ENCODE data around the gene PCDHGA6. TPM values are rescaled to one million over a fixed set of nuclear protein-coding genes. Genes with fewer than 3 reads are reported as not detected.
A peak's percentile ranks its signal among the peaks of the same experiment; 100 is the strongest.

The PCDHGA6 gene
- total and polyA plus RNA-seq, 7 donors = 0.03 to 2.5 (median 1.3) TPM

- peaks cover 14% of the 10 kb centered on the region for H3K9me3 ChIP-seq
- peak in 1 of 2 donors; percentile 44 for DNase-seq
- ATAC-seq = peak in 3 of 4 donors; percentile 23 to 68 (median 55)
- peak; percentile 43 for TF ChIP-seq CTCF (IDR thresholded peaks at IDR 0.05)
- peak within 1 kb of the TSS; percentile 59 for H3K4me3 ChIP-seq
- WGBS, 3 donors = 19% methylated on average over 29 of the region's 29 CpGs
- peaks cover 0 to 57% (median 9%) of the 10 kb centered on the region in 3 donors for H3K27me3 ChIP-seq (ENCODE audit: insufficient read depth in 3 of 3, low read length in 2 of 3)
- no peaks in the 10 kb centered on the region for H3K36me3 ChIP-seq (ENCODE audit: insufficient read depth in 1 of 2, low read depth in 1 of 2)
- intact Hi-C loops (cut with DNase I) = no loop called here
- H3K27ac ChIP-seq = no peak within 1 kb of the TSS
- no peaks in the 10 kb centered on the region for H3K4me1 ChIP-seq
Observed at GRCh38 chr5:141354900-141355469, 18.7 kb upstream of the PCDHGA6 start, which contains the start of gene PCDHGA4. Gene PCDHGA4 (plus strand): TSS chr5:141355021. CDS start chr5:141355108, 87 bp downstream.

DNA sequence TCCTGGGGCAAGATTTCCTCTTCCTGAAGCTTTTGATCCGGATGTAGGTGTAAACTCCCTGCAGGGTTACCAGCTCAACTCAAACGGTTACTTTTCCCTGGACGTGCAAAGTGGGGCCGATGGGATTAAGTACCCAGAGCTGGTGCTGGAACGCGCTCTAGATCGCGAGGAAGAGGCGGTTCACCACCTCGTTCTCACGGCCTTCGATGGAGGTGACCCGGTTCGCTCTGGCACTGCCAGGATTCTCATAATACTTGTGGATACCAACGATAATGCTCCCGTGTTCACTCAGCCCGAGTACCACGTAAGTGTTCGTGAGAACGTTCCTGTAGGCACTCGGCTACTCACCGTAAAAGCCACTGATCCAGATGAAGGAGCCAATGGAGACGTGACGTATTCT, 18.1 kb upstream of the PCDHGA6 start:
- TF ChIP-seq CTCF (IDR thresholded peaks at IDR 0.05) = no peak
- H3K36me3 ChIP-seq (ENCODE audit: insufficient read depth in 1 of 2, low read depth in 1 of 2) = no peaks in the 10 kb centered on the region
- 49 to 55% (median 52%) methylated on average over 24 of the region's 24 CpGs for WGBS, 3 donors
- ATAC-seq (peak in 1 of 4 donors; percentile 36), DNase-seq (no peak)
- peak overlapping the region; percentile 59 for H3K4me3 ChIP-seq
- H3K4me1 ChIP-seq = no peaks in the 10 kb centered on the region
- peaks cover 0 to 59% (median 11%) of the 10 kb centered on the region in 3 donors for H3K27me3 ChIP-seq (ENCODE audit: insufficient read depth in 3 of 3, low read length in 2 of 3)
- H3K9me3 ChIP-seq = peaks cover 16% of the 10 kb centered on the region
- intact Hi-C loops (cut with DNase I) = no loop called here
- no peak overlapping the region for H3K27ac ChIP-seq

GRCh38 chr5:141356133-141356532, 17.6 kb upstream of the PCDHGA6 start:
- no peak for TF ChIP-seq CTCF (IDR thresholded peaks at IDR 0.05)
- Histone ChIP-seq H3K4me3 (peak overlapping the region; percentile 59), H3K9me3 (peaks cover 20% of the 10 kb centered on the region), H3K36me3 (ENCODE audit: insufficient read depth in 1 of 2, low read depth in 1 of 2) (no peaks in the 10 kb centered on the region), H3K4me1 (no peaks in the 10 kb centered on the region), H3K27ac (no peak overlapping the region), H3K27me3 (ENCODE audit: insufficient read depth in 3 of 3, low read length in 2 of 3) (peaks cover 0 to 59% (median 13%) of the 10 kb centered on the region in 3 donors)
- intact Hi-C loops (cut with DNase I) = no loop called here
- ATAC-seq (no peak), DNase-seq (no peak)
- 68 to 77% (median 74%) methylated on average over 5 of the region's 5 CpGs for WGBS, 3 donors

- 39 to 60% (median 52%) methylated on average over 19 of the region's 19 CpGs for WGBS, 3 donors
- H3K9me3 ChIP-seq = peaks cover 23% of the 10 kb centered on the region
- no peaks in the 10 kb centered on the region for H3K36me3 ChIP-seq (ENCODE audit: insufficient read depth in 1 of 2, low read depth in 1 of 2)
- H3K27ac ChIP-seq = no peak overlapping the region
- ATAC-seq (peak in 1 of 4 donors; percentile 25), DNase-seq (peak in 1 of 2 donors; percentile 35)
- TF ChIP-seq CTCF (IDR thresholded peaks at IDR 0.05) = no peak
- no peak overlapping the region for H3K4me3 ChIP-seq
- intact Hi-C loops (cut with DNase I) = no loop called here
- peaks cover 0 to 62% (median 17%) of the 10 kb centered on the region in 3 donors for H3K27me3 ChIP-seq (ENCODE audit: insufficient read depth in 3 of 3, low read length in 2 of 3)
- no peaks in the 10 kb centered on the region for H3K4me1 ChIP-seq
Observed at GRCh38 chr5:141356950-141357349, 16.7 kb upstream of the PCDHGA6 start.
